Neutrophil (primary cell): Measurements from ENCODE around the gene DGKA.
A peak's percentile ranks its signal among the peaks of the same experiment; 100 is the strongest.

Experiments used
- H3K27ac ChIP-seq: fragments of 200-600 bp; sonication (generic); 2 replicates; pipeline ENCODE4 v1.5.1; 2016; ENCODE audit warnings: mild to moderate bottlenecking, moderate library complexity
- H3K27me3 ChIP-seq: fragments of 200-600 bp; sonication (generic); 2 replicates; pipeline ENCODE4 v1.6.0; 2016; ENCODE audit warnings: mild to moderate bottlenecking
- H3K36me3 ChIP-seq: fragments of 200-600 bp; sonication (generic); 2 replicates; pipeline ENCODE4 v1.5.1; 2017
- H3K4me1 ChIP-seq, 2 experiments: fragments of 200-600 bp in 1 of 2; sonication (generic) in 1 of 2; 1 replicate in 1 of 2; 2 replicates in 1 of 2; pipeline versions ENCODE4 v1.5.1 to v1.6.1; 2013 to 2016; ENCODE audit warnings: low read depth in 1 of 2, low read length in 1 of 2, mild to moderate bottlenecking in 1 of 2, moderate library complexity in 1 of 2; ENCODE audit not compliant: control insufficient read depth in 1 of 2, insufficient read depth in 1 of 2
- H3K4me3 ChIP-seq, 2 experiments: fragments of 200-600 bp in 1 of 2; sonication (generic) in 1 of 2; 1 replicate in 1 of 2; 2 replicates in 1 of 2; pipeline ENCODE4 v1.5.1; 2013 to 2016; ENCODE audit warnings: low read depth in 1 of 2, low read length in 1 of 2, mild to moderate bottlenecking in 1 of 2, moderate library complexity in 1 of 2
- H3K9me3 ChIP-seq: fragments of 200-600 bp; sonication (generic); 2 replicates; pipeline ENCODE4 v1.5.1; 2016
- CTCF ChIP-seq: fragments of 200-600 bp; sonication (generic); IDR thresholded peaks from 2 replicates; pipeline ENCODE4 v1.5.1; 2016; ENCODE audit warnings: antibody characterized with exemption

The DGKA gene

GRCh38 chr12:55935738-55936151 lies 4.8 kb downstream of the DGKA start:
- H3K9me3 ChIP-seq, result no peaks in the 10 kb centered on the region
- no peak for TF ChIP-seq CTCF
- H3K4me3 ChIP-seq, result no peak overlapping the region
- no peaks in the 10 kb centered on the region for H3K27me3 ChIP-seq
- H3K36me3 ChIP-seq, result peaks cover 45% of the 10 kb centered on the region
- no peak overlapping the region for H3K27ac ChIP-seq
- H3K4me1 ChIP-seq, result peaks cover 37 to 42% of the 10 kb centered on the region in 2 experiments

DNA sequence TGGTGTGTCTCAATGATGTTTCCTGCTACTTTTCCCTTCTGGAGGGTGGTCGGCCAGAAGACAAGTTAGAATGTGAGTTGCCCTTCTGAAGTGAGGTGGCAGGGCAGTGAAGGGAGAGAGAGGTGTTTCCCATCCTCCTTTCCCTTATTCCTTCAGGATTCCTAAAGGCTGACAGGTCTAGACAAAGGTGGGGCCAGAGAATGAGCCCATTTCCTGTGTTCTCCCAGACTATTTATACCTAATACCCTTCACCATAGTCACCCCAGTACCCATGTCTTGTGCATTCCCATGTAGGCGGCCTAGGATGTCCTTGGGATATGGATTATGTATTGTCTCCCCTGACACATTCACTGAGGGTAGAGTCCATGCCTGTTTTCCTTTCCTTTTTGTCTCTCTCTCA lies 7.0 kb downstream of the DGKA start:
- Histone ChIP-seq H3K4me3 (no peak overlapping the region), H3K27ac (no peak overlapping the region), H3K27me3 (no peaks in the 10 kb centered on the region), H3K9me3 (no peaks in the 10 kb centered on the region), H3K4me1 (peaks cover 22 to 26% of the 10 kb centered on the region in 2 experiments), H3K36me3 (peaks cover 67% of the 10 kb centered on the region)
- TF ChIP-seq CTCF, result no peak

DNA sequence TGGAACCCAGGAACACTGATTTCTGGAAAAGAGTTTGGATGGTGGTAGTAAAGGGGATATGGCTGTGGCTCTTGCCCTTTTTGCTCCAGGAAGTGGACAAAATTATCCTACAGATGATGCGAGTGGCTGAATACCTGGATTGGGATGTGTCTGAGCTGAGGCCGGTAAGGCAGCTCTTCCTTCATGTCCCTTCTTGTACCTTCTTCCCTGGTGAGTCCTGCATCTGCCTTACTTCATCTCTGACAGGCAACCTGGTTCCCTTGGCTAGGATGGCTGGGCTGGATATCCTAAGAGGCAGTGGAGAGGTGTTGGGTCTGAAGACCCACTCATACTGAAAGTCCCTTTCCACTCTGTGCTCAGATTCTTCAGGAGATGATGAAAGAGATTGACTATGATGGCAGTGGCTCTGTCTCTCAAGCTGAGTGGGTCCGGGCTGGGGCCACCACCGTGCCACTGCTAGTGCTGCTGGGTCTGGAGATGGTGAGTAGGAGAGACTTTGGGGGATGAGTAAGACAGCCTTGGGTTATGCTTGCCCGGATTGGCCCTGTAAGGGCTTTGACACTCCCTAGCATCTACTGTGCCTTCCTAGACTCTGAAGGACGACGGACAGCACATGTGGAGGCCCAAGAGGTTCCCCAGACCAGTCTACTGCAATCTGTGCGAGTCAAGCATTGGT lies 8.0 kb downstream of the DGKA start:
- TF ChIP-seq CTCF, result no peak
- Histone ChIP-seq H3K9me3 (no peaks in the 10 kb centered on the region), H3K4me1 (peaks cover 12 to 16% of the 10 kb centered on the region in 2 experiments), H3K36me3 (peaks cover 77% of the 10 kb centered on the region), H3K4me3 (no peak overlapping the region), H3K27me3 (no peaks in the 10 kb centered on the region), H3K27ac (peak overlapping the region; percentile 61)

- peaks cover 3 to 7% of the 10 kb centered on the region in 2 experiments for H3K4me1 ChIP-seq
- H3K9me3 ChIP-seq, result no peaks in the 10 kb centered on the region
- H3K4me3 ChIP-seq, result no peak overlapping the region
- TF ChIP-seq CTCF, result peak; percentile 90
- H3K27ac ChIP-seq, result peak overlapping the region; percentile 61
- peaks cover 90% of the 10 kb centered on the region for H3K36me3 ChIP-seq
- no peaks in the 10 kb centered on the region for H3K27me3 ChIP-seq
Observed at GRCh38 chr12:55940065-55940732, 9.2 kb downstream of the DGKA start.

GRCh38 chr12:55942055-55942454 lies 11.1 kb downstream of the DGKA start:
- H3K36me3 ChIP-seq, result peaks cover 98% of the 10 kb centered on the region
- no peaks in the 10 kb centered on the region for H3K27me3 ChIP-seq
- no peak overlapping the region for H3K4me3 ChIP-seq
- no peak overlapping the region for H3K27ac ChIP-seq
- H3K9me3 ChIP-seq, result no peaks in the 10 kb centered on the region
- no peak for TF ChIP-seq CTCF
- H3K4me1 ChIP-seq, result peaks cover 3 to 7% of the 10 kb centered on the region in 2 experiments
